ENCODE results near the gene FBXL7. TPM values are rescaled to one million over a fixed set of nuclear protein-coding genes. Genes with fewer than 3 reads are reported as not detected.
A peak's percentile ranks its signal among the peaks of the same experiment; 100 is the strongest.

FBXL7 gene
- total RNA-seq, 2 donors from 2014 or later = 21.1 to 31.7 TPM

DNA sequence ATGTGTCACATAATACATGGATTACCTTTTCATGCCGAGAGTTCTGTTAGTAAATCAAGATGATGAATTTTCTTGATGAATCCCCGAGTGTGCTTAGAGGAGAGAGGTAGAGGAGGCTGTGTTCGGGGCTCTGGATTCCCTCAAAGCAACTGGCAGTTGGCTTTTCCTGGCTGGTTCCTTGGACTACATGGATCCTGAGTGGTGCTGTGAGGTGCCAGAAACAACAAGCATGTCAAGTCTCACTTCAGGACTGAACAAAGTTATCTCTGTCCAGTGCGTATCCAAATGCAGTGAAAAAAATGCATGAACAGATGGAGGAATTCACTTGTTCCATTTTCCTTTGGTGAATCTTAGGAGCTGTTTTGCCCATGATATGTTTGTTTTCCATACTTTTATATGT, 231.7 kb downstream of the FBXL7 start:
- Histone ChIP-seq H3K27ac (no peak overlapping the region), H3K36me3 (no peaks in the 10 kb centered on the region), H3K4me1 (ENCODE audit: control insufficient read depth in 1 of 2, low read depth in 2 of 2) (peaks cover 0 to 15% of the 10 kb centered on the region in 2 donors), H3K9me3 (peaks cover 15% of the 10 kb centered on the region), H3K4me3 (no peak overlapping the region), H3K27me3 (replicated peaks; ENCODE audit: insufficient read depth) (no peaks in the 10 kb centered on the region)
- TF ChIP-seq, protein P1, sequence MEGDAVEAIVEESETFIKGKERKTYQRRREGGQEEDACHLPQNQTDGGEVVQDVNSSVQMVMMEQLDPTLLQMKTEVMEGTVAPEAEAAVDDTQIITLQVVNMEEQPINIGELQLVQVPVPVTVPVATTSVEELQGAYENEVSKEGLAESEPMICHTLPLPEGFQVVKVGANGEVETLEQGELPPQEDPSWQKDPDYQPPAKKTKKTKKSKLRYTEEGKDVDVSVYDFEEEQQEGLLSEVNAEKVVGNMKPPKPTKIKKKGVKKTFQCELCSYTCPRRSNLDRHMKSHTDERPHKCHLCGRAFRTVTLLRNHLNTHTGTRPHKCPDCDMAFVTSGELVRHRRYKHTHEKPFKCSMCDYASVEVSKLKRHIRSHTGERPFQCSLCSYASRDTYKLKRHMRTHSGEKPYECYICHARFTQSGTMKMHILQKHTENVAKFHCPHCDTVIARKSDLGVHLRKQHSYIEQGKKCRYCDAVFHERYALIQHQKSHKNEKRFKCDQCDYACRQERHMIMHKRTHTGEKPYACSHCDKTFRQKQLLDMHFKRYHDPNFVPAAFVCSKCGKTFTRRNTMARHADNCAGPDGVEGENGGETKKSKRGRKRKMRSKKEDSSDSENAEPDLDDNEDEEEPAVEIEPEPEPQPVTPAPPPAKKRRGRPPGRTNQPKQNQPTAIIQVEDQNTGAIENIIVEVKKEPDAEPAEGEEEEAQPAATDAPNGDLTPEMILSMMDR (IDR thresholded peaks at IDR 0.05) = no peak
- DNase-seq (ENCODE audit: low spot score) (no peak), ATAC-seq (ENCODE audit: insufficient number of reproducible peaks, low FRiP score, low read depth) (no peak)

- H3K36me3 ChIP-seq = no peaks in the 10 kb centered on the region
- ATAC-seq (ENCODE audit: insufficient number of reproducible peaks, low FRiP score, low read depth) = no peak
- no peak overlapping the region for H3K27ac ChIP-seq
- TF ChIP-seq, protein P1 (IDR thresholded peaks at IDR 0.05) = no peak
- H3K9me3 ChIP-seq = no peaks in the 10 kb centered on the region
- no peaks in the 10 kb centered on the region for H3K27me3 ChIP-seq (replicated peaks; ENCODE audit: insufficient read depth)
- no peak for DNase-seq (ENCODE audit: low spot score)
- no peak overlapping the region for H3K4me3 ChIP-seq
- peaks cover 8 to 34% of the 10 kb centered on the region in 2 donors for H3K4me1 ChIP-seq (ENCODE audit: control insufficient read depth in 1 of 2, low read depth in 2 of 2)
These were observed 234.1 kb downstream of the FBXL7 start for GRCh38 chr5:15734058-15734457.

- TF ChIP-seq, protein P1 (IDR thresholded peaks at IDR 0.05) = no peak
- Histone ChIP-seq H3K9me3 (no peaks in the 10 kb centered on the region), H3K4me1 (ENCODE audit: control insufficient read depth in 1 of 2, low read depth in 2 of 2) (peaks cover 22 to 44% of the 10 kb centered on the region in 2 donors), H3K27ac (no peak overlapping the region), H3K36me3 (no peaks in the 10 kb centered on the region), H3K27me3 (replicated peaks; ENCODE audit: insufficient read depth) (no peaks in the 10 kb centered on the region), H3K4me3 (peak overlapping the region; percentile 45)
- no peak for ATAC-seq (ENCODE audit: insufficient number of reproducible peaks, low FRiP score, low read depth)
- DNase-seq (ENCODE audit: low spot score) = no peak
These were observed 237.2 kb downstream of the FBXL7 start for GRCh38 chr5:15737036-15737821.

GRCh38 chr5:15737871-15738664, 238.1 kb downstream of the FBXL7 start:
- Histone ChIP-seq H3K4me1 (ENCODE audit: control insufficient read depth in 1 of 2, low read depth in 2 of 2) (peaks cover 22 to 41% of the 10 kb centered on the region in 2 donors), H3K27me3 (replicated peaks; ENCODE audit: insufficient read depth) (no peaks in the 10 kb centered on the region), H3K36me3 (no peaks in the 10 kb centered on the region), H3K4me3 (peak overlapping the region; percentile 45), H3K9me3 (no peaks in the 10 kb centered on the region), H3K27ac (no peak overlapping the region)
- TF ChIP-seq, protein P1 (IDR thresholded peaks at IDR 0.05) = no peak
- DNase-seq (ENCODE audit: low spot score) = no peak
- no peak for ATAC-seq (ENCODE audit: insufficient number of reproducible peaks, low FRiP score, low read depth)

DNA sequence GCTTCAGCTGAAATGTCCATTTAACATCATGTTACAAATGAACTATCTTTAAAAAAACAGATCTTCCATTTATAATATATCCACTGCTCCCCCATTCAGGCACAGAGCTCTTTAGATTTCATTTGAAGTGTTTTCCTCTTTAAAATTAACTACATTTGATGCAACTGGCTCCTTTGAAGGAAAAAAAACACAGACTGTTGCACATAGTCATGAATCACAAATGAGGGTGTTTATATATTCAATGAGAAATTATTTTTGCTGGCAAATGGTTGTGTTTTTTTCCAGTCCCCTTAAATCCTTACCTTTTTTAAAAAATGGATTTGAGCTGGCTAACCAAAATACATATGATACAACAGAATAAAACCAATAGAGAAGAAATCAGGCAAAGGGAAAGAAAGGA, 240.4 kb downstream of the FBXL7 start:
- no peaks in the 10 kb centered on the region for H3K27me3 ChIP-seq (replicated peaks; ENCODE audit: insufficient read depth)
- no peaks in the 10 kb centered on the region for H3K36me3 ChIP-seq
- no peak for ATAC-seq (ENCODE audit: insufficient number of reproducible peaks, low FRiP score, low read depth)
- H3K4me3 ChIP-seq = no peak overlapping the region
- no peak for DNase-seq (ENCODE audit: low spot score)
- H3K9me3 ChIP-seq = no peaks in the 10 kb centered on the region
- TF ChIP-seq, protein P1 (IDR thresholded peaks at IDR 0.05) = no peak
- H3K27ac ChIP-seq = no peak overlapping the region
- H3K4me1 ChIP-seq (ENCODE audit: control insufficient read depth in 1 of 2, low read depth in 2 of 2) = peaks cover 22 to 41% of the 10 kb centered on the region in 2 donors

All from thoracic aorta (tissue), 2 donors.